Duodenal mucosa (tissue), 2 donors: ENCODE data around the gene SLC9C1.

ENCODE experiments used
- H3K27ac ChIP-seq: one replicate; pipeline ENCODE4 v1.7.0; 2013; ENCODE audit warnings: low read depth, low read length
- H3K27me3 ChIP-seq, 2 donors: one replicate each; pipeline ENCODE4 v1.7.0; 2013; ENCODE audit warnings: low read length in 2 of 2, control low read depth in 1 of 2; ENCODE audit not compliant: insufficient read depth in 2 of 2, control insufficient read depth in 1 of 2
- H3K36me3 ChIP-seq, 2 donors: one replicate each; pipeline ENCODE4 v1.7.0; 2013; ENCODE audit warnings: low read length in 2 of 2, control low read depth in 1 of 2; ENCODE audit not compliant: insufficient read depth in 2 of 2, control insufficient read depth in 1 of 2
- H3K4me1 ChIP-seq, 2 donors: one replicate each; pipeline ENCODE4 v1.7.0; 2013; ENCODE audit warnings: low read length in 2 of 2, control low read depth in 1 of 2; ENCODE audit not compliant: insufficient read depth in 2 of 2, control insufficient read depth in 1 of 2
- H3K4me3 ChIP-seq, 2 donors: one replicate each; pipeline ENCODE4 v1.7.0; 2013; ENCODE audit warnings: low read length in 2 of 2, low read depth in 1 of 2
- H3K9ac ChIP-seq, 2 donors: one replicate each; pipeline ENCODE4 v1.7.0; 2013; ENCODE audit warnings: low read length in 2 of 2, low read depth in 1 of 2
- H3K9me3 ChIP-seq, 2 donors: one replicate each; pipeline ENCODE4 v1.7.0; 2013; ENCODE audit warnings: low read length in 2 of 2, control low read depth in 1 of 2; ENCODE audit not compliant: control insufficient read depth in 1 of 2

SLC9C1 gene

DNA sequence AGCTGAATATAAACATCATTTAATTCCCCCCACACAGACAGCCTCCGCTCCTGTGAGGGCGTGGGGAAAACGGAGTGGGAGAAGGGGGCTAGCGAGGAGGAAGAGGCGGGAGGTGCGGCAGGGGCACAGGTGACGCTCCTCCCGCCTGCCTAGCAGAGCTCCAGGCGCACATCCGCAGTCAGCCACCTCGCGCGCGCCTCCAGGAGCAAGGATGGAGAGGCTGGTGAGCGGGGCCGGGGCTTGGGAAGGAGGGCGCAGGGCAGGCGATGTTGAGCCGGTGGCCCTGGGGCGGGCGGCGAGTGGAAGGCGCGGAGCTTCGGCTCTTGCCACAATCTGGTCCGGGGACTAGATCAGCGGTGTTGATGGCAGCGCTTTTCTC, 39.0 kb upstream of the SLC9C1 start, which contains the start of gene CD200:
Gene CD200 (plus strand): TSS at position 155 of the 379 bp plus-strand sequence. CDS start 57 bp downstream, at position 212.
- Histone ChIP-seq H3K9ac (peak within 1 kb of the TSS; percentile 43 to 52), H3K27ac (peak within 1 kb of the TSS; percentile 59), H3K27me3 (peaks cover 0 to 7% of the 10 kb centered on the region in 2 donors), H3K4me3 (peak within 1 kb of the TSS; percentile 70 to 79), H3K4me1 (peaks cover 0 to 8% of the 10 kb centered on the region in 2 donors), H3K36me3 (no peaks in the 10 kb centered on the region), H3K9me3 (no peaks in the 10 kb centered on the region)

GRCh38 chr3:112331851-112332250, 37.8 kb upstream of the SLC9C1 start:
- Histone ChIP-seq H3K4me3 (no peak overlapping the region), H3K9ac (no peak overlapping the region), H3K9me3 (no peaks in the 10 kb centered on the region), H3K27ac (no peak overlapping the region), H3K27me3 (peaks cover 0 to 7% of the 10 kb centered on the region in 2 donors), H3K36me3 (no peaks in the 10 kb centered on the region), H3K4me1 (peaks cover 0 to 8% of the 10 kb centered on the region in 2 donors)

DNA sequence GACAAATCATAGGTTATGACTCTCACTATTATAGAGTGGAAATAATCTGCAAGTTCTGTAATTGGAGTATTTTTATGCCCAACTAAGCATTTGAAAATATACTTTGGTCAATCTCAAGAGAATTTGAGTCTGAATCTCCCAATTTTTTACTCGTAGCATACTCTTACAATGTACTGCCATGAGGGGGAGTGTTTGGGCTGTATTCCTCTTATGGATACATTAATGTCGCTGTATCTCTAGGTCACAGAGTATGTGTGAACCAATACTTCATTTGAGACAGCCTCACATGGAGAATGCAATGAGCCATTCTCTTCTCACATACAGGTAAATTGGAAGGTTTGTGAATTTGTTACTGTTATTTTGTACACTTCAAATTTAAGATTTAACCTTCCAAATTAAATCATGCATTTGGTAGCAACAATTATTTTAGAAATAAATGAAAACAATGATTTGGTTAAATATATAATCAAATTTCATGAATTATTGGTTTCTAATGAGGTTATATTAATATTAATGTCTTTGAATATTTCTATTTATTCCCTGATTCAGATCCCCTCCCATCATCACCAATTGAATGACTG, 33.4 kb upstream of the SLC9C1 start:
- Histone ChIP-seq H3K36me3 (no peaks in the 10 kb centered on the region), H3K9me3 (no peaks in the 10 kb centered on the region), H3K4me3 (no peak overlapping the region), H3K9ac (no peak overlapping the region), H3K27me3 (no peaks in the 10 kb centered on the region), H3K4me1 (no peaks in the 10 kb centered on the region), H3K27ac (no peak overlapping the region)

- no peaks in the 10 kb centered on the region for H3K9me3 ChIP-seq
- no peaks in the 10 kb centered on the region for H3K27me3 ChIP-seq
- peaks cover 5 to 17% of the 10 kb centered on the region in 2 donors for H3K4me1 ChIP-seq
- peak overlapping the region; percentile 46 to 51 for H3K4me3 ChIP-seq
- no peak overlapping the region for H3K9ac ChIP-seq
- H3K36me3 ChIP-seq, result no peaks in the 10 kb centered on the region
- no peak overlapping the region for H3K27ac ChIP-seq
These were observed 28.0 kb upstream of the SLC9C1 start for GRCh38 chr3:112321867-112322652.

- no peak overlapping the region for H3K27ac ChIP-seq
- peaks cover 5 to 17% of the 10 kb centered on the region in 2 donors for H3K4me1 ChIP-seq
- H3K9ac ChIP-seq, result no peak overlapping the region
- H3K27me3 ChIP-seq, result no peaks in the 10 kb centered on the region
- peaks cover 0 to 4% of the 10 kb centered on the region in 2 donors for H3K9me3 ChIP-seq
- H3K36me3 ChIP-seq, result no peaks in the 10 kb centered on the region
- H3K4me3 ChIP-seq, result no peak overlapping the region
These were observed 26.7 kb upstream of the SLC9C1 start for GRCh38 chr3:112320691-112321090.

DNA sequence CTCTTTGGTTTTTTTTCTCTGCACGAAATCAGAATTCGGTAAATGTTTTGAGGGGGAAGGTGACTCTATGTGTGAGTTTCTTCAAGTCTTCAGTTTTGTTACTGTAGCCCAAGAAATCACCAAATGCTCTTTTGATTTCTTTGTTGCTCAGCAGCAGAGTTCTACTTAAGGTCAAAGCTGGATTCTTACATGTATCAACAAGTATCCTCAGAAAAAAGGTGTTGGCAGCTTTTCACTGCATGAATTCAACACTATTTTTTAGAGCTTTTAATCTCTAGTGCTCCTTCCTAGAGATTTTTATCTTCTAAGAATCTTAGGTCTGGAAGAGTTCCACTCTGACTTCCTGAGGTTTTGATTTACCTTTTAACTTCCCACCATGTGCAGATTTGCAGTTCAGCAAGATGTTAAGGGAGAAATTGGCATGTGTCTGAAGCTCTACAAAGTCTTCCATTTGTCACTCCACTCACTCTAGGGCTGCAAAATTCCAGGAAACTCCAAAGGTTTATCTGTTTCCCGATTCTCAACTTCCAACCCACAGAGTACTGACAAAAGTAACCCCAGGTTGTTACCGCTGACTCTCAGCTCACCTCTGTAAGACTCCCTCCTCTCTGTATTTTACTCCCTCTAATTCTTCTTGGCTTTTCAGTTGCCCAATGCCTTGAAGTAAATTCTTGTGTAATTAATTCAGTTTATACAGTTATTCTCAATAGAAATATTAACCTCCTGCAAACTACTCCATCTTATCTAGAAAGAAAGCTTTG, 25.7 kb upstream of the SLC9C1 start:
- no peak overlapping the region for H3K4me3 ChIP-seq
- H3K27ac ChIP-seq, result no peak overlapping the region
- H3K9ac ChIP-seq, result no peak overlapping the region
- peaks cover 0 to 4% of the 10 kb centered on the region in 2 donors for H3K9me3 ChIP-seq
- peaks cover 5 to 17% of the 10 kb centered on the region in 2 donors for H3K4me1 ChIP-seq
- H3K27me3 ChIP-seq, result no peaks in the 10 kb centered on the region
- no peaks in the 10 kb centered on the region for H3K36me3 ChIP-seq

GRCh38 chr3:112315791-112316190, 21.8 kb upstream of the SLC9C1 start:
- no peak overlapping the region for H3K4me3 ChIP-seq
- no peak overlapping the region for H3K27ac ChIP-seq
- H3K9ac ChIP-seq, result no peak overlapping the region
- H3K36me3 ChIP-seq, result no peaks in the 10 kb centered on the region
- no peaks in the 10 kb centered on the region for H3K27me3 ChIP-seq
- H3K9me3 ChIP-seq, result peaks cover 0 to 4% of the 10 kb centered on the region in 2 donors
- peaks cover 5 to 12% of the 10 kb centered on the region in 2 donors for H3K4me1 ChIP-seq

- Histone ChIP-seq H3K4me1 (peaks cover 1 to 3% of the 10 kb centered on the region in 2 donors), H3K4me3 (no peak overlapping the region), H3K9me3 (peaks cover 0 to 4% of the 10 kb centered on the region in 2 donors), H3K36me3 (no peaks in the 10 kb centered on the region), H3K27me3 (no peaks in the 10 kb centered on the region), H3K9ac (no peak overlapping the region), H3K27ac (no peak overlapping the region)
These were observed 20.6 kb upstream of the SLC9C1 start for GRCh38 chr3:112314649-112315048.

DNA sequence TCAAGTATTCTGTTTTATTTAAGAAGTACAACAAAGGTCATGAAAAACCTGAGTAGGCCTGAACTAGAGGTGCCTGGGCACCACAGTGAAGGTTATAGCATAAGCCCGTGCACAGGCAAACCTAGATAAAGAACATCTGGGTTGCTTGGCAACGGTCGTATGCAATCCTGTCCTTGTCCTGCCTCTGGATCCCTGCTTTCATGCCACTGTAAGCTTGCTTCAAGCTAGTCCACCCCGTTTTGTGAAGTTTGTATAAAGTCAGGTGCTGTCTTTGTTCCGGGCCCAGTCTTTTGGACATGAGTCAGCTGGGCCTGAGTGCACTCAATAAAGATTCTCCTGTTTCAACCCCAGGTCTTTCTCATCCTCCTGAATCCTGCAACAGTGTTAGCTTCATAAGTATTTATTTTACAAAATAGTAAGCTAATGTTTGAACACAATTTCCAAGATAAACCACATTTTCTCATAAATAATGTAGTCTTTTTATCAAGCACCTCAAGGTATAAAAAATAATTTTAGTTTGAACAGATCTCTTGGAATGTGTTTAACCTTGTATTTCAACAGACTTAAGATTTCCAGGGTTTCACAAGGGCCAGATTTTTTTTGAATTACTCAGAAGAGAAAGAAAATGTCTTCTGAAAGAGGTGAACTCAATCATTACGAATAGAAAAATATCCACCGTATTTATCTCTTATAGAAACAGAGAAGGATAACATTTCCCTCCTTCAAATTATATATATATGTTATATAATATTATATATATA, 14.3 kb upstream of the SLC9C1 start:
- no peak overlapping the region for H3K4me3 ChIP-seq
- no peaks in the 10 kb centered on the region for H3K27me3 ChIP-seq
- no peaks in the 10 kb centered on the region for H3K9me3 ChIP-seq
- no peak overlapping the region for H3K27ac ChIP-seq
- H3K36me3 ChIP-seq, result no peaks in the 10 kb centered on the region
- H3K9ac ChIP-seq, result no peak overlapping the region
- peaks cover 9 to 10% of the 10 kb centered on the region in 2 donors for H3K4me1 ChIP-seq
